OCI-LY3 (cell line): Measurements from ENCODE around the gene CLEC4C.

Experiments used
- H2AFZ ChIP-seq: fragments of 200-600, 300-600 bp; shearing (Covaris generic); 2 replicates; pipeline ENCODE4 v1.6.0; 2014; ENCODE audit warnings: antibody characterized with exemption, low read depth, low read length
- H3K27ac ChIP-seq: fragments of 200-600, 300-600 bp; sonication (generic); 2 replicates; pipeline ENCODE4 v1.5.1; 2014; ENCODE audit warnings: mild to moderate bottlenecking, low read length, moderate library complexity, mixed read lengths
- H3K27me3 ChIP-seq: fragments of 200-600, 300-600 bp; sonication (generic); 2 replicates; pipeline ENCODE4 v1.6.1; 2014; ENCODE audit warnings: low read depth, low read length, mixed read lengths
- H3K36me3 ChIP-seq: fragments of 200-600, 300-600 bp; sonication (generic); replicated peaks from 2 replicates; pipeline ENCODE3; 2014; ENCODE audit warnings: low read depth, low read length, mixed read lengths
- H3K4me1 ChIP-seq: fragments of 300-600, 200-600 bp; sonication (generic); 2 replicates; pipeline ENCODE4 v1.6.1; 2014; ENCODE audit warnings: low read length, mixed read lengths
- H3K4me2 ChIP-seq: fragments of 200-600, 300-600 bp; sonication (generic); 2 replicates; pipeline ENCODE4 v1.6.1; 2014; ENCODE audit warnings: low read length, mixed read lengths
- H3K4me3 ChIP-seq: fragments of 300-600, 200-600 bp; sonication (generic); 2 replicates; pipeline ENCODE4 v1.5.1; 2014; ENCODE audit warnings: antibody characterized with exemption, mild to moderate bottlenecking, low read length, moderate library complexity
- H3K79me2 ChIP-seq: fragments of 300-600, 200-600 bp; shearing (Covaris generic); 2 replicates; pipeline ENCODE4 v1.6.1; 2014; ENCODE audit warnings: mild to moderate bottlenecking, low read length, mixed read lengths
- H3K9ac ChIP-seq: fragments of 300-600, 200-600 bp; shearing (Covaris generic); 2 replicates; pipeline ENCODE4 v1.6.0; 2014; ENCODE audit warnings: mild to moderate bottlenecking, low read length, moderate library complexity
- H3K9me3 ChIP-seq: fragments of 200-600, 300-600 bp; shearing (Covaris generic); 2 replicates; pipeline ENCODE4 v1.6.1; 2014; ENCODE audit warnings: low read length, mixed read lengths; ENCODE audit not compliant: insufficient read depth
- H4K20me1 ChIP-seq: fragments of 200-600, 300-600 bp; sonication (generic); 2 replicates; pipeline ENCODE4 v1.6.1; 2016; ENCODE audit warnings: low read length, mixed read lengths; ENCODE audit not compliant: insufficient read depth
- EZH2phosphoT487 ChIP-seq: fragments of 200-600 bp; shearing (Covaris generic); IDR thresholded peaks from 2 replicates; pipeline ENCODE4 v1.6.1; 2018; ENCODE audit warnings: antibody characterized with exemption, mixed run types, low read depth
- TF ChIP-seq, protein P1 (sequence below): fragments of 200-600, 300-600 bp; sonication (generic); IDR thresholded peaks from 2 replicates; pipeline ENCODE4 v1.5.1; 2014; ENCODE audit warnings: antibody characterized with exemption, low read length, low read depth

Gene CLEC4C

DNA sequence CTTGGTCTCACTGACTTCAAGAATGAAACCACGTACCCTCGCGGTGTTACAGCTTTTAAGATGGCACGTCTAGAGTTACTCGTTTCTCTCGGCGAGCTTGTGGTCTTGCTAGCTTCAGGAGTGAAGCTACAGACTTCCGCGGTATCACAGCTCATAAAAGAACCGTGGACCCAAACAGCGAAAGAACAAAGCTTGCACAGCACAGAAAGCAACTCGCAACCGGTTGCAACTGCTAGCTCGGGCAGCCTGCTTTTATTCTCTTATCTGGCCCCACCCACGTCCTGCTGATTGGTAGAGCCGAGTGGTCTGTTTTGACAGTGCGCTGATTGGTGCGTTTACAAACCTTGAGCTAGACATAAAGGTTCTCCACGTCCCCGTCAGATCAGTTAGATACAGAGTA is 4.2 kb upstream of the CLEC4C start:
- Histone ChIP-seq H3K9me3 (no peaks in the 10 kb centered on the region), H3K27me3 (no peaks in the 10 kb centered on the region), H4K20me1 (no peaks in the 10 kb centered on the region), H3K4me1 (peaks cover 24% of the 10 kb centered on the region), H3K4me2 (no peak overlapping the region), H3K36me3 (no peaks in the 10 kb centered on the region), H3K27ac (no peak overlapping the region), H2AFZ (0 out of 2 replicates have a peak overlapping the region, but pooled peaks have one; percentile 30), H3K4me3 (no peak overlapping the region), H3K79me2 (no peaks in the 10 kb centered on the region), H3K9ac (no peak overlapping the region)
- TF ChIP-seq, protein P1, sequence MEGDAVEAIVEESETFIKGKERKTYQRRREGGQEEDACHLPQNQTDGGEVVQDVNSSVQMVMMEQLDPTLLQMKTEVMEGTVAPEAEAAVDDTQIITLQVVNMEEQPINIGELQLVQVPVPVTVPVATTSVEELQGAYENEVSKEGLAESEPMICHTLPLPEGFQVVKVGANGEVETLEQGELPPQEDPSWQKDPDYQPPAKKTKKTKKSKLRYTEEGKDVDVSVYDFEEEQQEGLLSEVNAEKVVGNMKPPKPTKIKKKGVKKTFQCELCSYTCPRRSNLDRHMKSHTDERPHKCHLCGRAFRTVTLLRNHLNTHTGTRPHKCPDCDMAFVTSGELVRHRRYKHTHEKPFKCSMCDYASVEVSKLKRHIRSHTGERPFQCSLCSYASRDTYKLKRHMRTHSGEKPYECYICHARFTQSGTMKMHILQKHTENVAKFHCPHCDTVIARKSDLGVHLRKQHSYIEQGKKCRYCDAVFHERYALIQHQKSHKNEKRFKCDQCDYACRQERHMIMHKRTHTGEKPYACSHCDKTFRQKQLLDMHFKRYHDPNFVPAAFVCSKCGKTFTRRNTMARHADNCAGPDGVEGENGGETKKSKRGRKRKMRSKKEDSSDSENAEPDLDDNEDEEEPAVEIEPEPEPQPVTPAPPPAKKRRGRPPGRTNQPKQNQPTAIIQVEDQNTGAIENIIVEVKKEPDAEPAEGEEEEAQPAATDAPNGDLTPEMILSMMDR, result no peak
- no peak for TF ChIP-seq EZH2phosphoT487

DNA sequence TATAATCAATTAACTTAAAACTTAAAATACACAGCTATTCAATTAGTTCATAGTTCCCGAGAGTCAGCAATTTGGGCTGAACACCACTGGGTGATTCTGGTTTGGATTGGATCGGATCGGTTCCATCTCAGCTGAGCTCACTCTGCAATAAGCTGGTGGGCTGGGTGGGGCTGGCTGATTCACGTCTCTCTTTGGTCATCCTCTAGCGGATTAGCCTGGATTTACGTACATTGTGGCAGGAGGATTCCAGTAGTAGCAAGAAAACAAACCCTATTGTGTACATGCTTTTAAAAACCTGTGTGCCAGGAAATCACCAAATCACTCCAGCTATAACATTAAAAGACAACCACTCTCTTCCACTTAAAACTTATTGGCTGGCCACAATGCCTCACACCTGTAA is 3.2 kb upstream of the CLEC4C start:
- Histone ChIP-seq H3K27me3 (no peaks in the 10 kb centered on the region), H2AFZ (no peak overlapping the region), H3K27ac (no peak overlapping the region), H3K4me2 (no peak overlapping the region), H3K4me3 (no peak overlapping the region), H4K20me1 (no peaks in the 10 kb centered on the region), H3K36me3 (no peaks in the 10 kb centered on the region), H3K4me1 (peaks cover 24% of the 10 kb centered on the region), H3K79me2 (no peaks in the 10 kb centered on the region), H3K9ac (no peak overlapping the region), H3K9me3 (no peaks in the 10 kb centered on the region)
- TF ChIP-seq, protein P1, result no peak
- no peak for TF ChIP-seq EZH2phosphoT487

DNA sequence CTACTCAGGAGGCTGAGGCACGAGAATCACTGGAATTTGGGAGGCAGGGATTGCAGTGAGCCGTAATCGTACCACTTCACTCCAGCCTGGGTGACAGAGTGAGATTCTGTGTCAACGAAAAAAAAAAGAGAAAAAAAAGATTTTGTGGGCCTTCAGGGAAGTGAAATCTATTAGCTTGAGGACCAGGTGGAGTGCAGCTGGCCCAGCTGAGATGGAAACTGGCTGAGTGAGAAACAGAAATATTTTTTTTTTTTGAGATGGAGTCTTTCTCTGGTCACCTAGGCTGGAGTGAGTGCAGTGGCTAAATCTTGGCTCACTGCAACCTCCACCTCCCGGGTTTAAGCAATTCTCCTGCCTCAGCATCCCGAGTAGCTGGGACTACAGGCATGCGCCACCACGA is 2.3 kb upstream of the CLEC4C start:
- 0 out of 2 replicates have a peak overlapping the region, but pooled peaks have one; percentile 3 for H2AFZ ChIP-seq

DNA sequence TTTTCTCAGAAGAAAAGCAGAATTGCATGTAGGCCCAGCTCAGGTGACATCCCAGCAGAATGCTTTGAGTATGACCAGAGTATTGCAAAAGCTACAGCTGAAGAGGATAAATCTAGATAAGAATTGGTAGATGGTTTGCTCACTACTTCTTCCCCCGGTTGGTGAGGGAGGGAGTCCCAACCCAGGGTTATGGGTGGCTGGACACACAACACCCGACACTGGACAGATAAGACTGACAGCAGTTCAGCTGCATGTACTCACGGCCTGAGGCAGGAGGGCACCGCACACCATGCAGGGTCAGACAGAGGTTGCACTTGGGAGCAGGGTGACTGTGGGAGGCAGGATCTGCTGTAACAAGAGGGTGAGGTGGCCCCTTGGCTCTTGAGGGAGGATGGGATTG is 1.7 kb upstream of the CLEC4C start:
- TF ChIP-seq, protein P1, result no peak
- TF ChIP-seq EZH2phosphoT487, result no peak
- no peak overlapping the region for H3K27ac ChIP-seq
- H2AFZ ChIP-seq, result no peak overlapping the region

More for the DNA sequence above, 2.3 kb upstream of the CLEC4C start:
- peak overlapping the region; percentile 39 for H3K4me2 ChIP-seq
- H4K20me1 ChIP-seq, result no peaks in the 10 kb centered on the region
- no peaks in the 10 kb centered on the region for H3K27me3 ChIP-seq
- no peaks in the 10 kb centered on the region for H3K79me2 ChIP-seq
- no peak overlapping the region for H3K4me3 ChIP-seq
- peaks cover 24% of the 10 kb centered on the region for H3K4me1 ChIP-seq
- no peaks in the 10 kb centered on the region for H3K36me3 ChIP-seq
- TF ChIP-seq, protein P1, result no peak
- TF ChIP-seq EZH2phosphoT487, result no peak
- H3K9ac ChIP-seq, result no peak overlapping the region
- H3K9me3 ChIP-seq, result no peaks in the 10 kb centered on the region
- H3K27ac ChIP-seq, result no peak overlapping the region

More for the DNA sequence above, 1.7 kb upstream of the CLEC4C start:
- H3K4me2 ChIP-seq, result peak overlapping the region; percentile 39; the same call in 1 of the 2 replicates
- no peaks in the 10 kb centered on the region for H3K27me3 ChIP-seq
- no peak overlapping the region for H3K9ac ChIP-seq
- no peaks in the 10 kb centered on the region for H3K9me3 ChIP-seq
- H4K20me1 ChIP-seq, result no peaks in the 10 kb centered on the region
- no peak overlapping the region for H3K4me3 ChIP-seq
- no peaks in the 10 kb centered on the region for H3K79me2 ChIP-seq
- no peaks in the 10 kb centered on the region for H3K36me3 ChIP-seq
- peaks cover 20% of the 10 kb centered on the region for H3K4me1 ChIP-seq
